ENCODE results near the gene NIPBL.

Gene NIPBL

GRCh38 chr5:36939969-36940858 is 63.6 kb downstream of the NIPBL start:
- no peak for TF ChIP-seq CTCF (conservative IDR thresholded peaks at IDR 0.05; ENCODE audit: low read depth, low read length)
- no peak overlapping the region for H3K4me3 ChIP-seq (ENCODE audit: low read depth, low read length)
- no peak for DNase-seq (ENCODE audit: low read depth)

- DNase-seq (ENCODE audit: low read depth) = no peak
- H3K4me3 ChIP-seq (ENCODE audit: low read depth, low read length) = no peak overlapping the region
- TF ChIP-seq CTCF (conservative IDR thresholded peaks at IDR 0.05; ENCODE audit: low read depth, low read length) = no peak
Observed at GRCh38 chr5:36943584-36943983, 67.0 kb downstream of the NIPBL start.

GRCh38 chr5:36944024-36944423 is 67.5 kb downstream of the NIPBL start:
- no peak for DNase-seq (ENCODE audit: low read depth)
- TF ChIP-seq CTCF (conservative IDR thresholded peaks at IDR 0.05; ENCODE audit: low read depth, low read length) = no peak
- no peak overlapping the region for H3K4me3 ChIP-seq (ENCODE audit: low read depth, low read length)

- TF ChIP-seq CTCF (conservative IDR thresholded peaks at IDR 0.05; ENCODE audit: low read depth, low read length) = peak; percentile 47
- no peak overlapping the region for H3K4me3 ChIP-seq (ENCODE audit: low read depth, low read length)
- peak; percentile 86 for DNase-seq (ENCODE audit: low read depth)
Observed at GRCh38 chr5:36944607-36945225, 68.1 kb downstream of the NIPBL start.

GRCh38 chr5:36945687-36946086 is 69.1 kb downstream of the NIPBL start:
- no peak for DNase-seq (ENCODE audit: low read depth)
- no peak for TF ChIP-seq CTCF (conservative IDR thresholded peaks at IDR 0.05; ENCODE audit: low read depth, low read length)
- H3K4me3 ChIP-seq (ENCODE audit: low read depth, low read length) = no peak overlapping the region

- no peak for TF ChIP-seq CTCF (conservative IDR thresholded peaks at IDR 0.05; ENCODE audit: low read depth, low read length)
- DNase-seq (ENCODE audit: low read depth) = no peak
- no peak overlapping the region for H3K4me3 ChIP-seq (ENCODE audit: low read depth, low read length)
Observed at GRCh38 chr5:36946101-36946500, 69.5 kb downstream of the NIPBL start.
